Adrenal gland (tissue), 12 donors: ENCODE data around the gene VWA1. TPM values are rescaled to one million over a fixed set of nuclear protein-coding genes. Genes with fewer than 3 reads are reported as not detected.
"Not testable (repeated sequence)": the region's sequence is repeated elsewhere in the genome, so short reads cannot be mapped to it uniquely, and the experiment has no call there.

Experiments
- DNase-seq, 7 donors: peaks; one replicate each; pipeline ENCODE4 v3.0.0-alpha.2; 2019 to 2020
- H3K27ac ChIP-seq, 5 donors: fragments of 200-600 bp; sonication (generic) in 4 of 5; 1 replicate in 3 of 5; 2 replicates in 2 of 5; pipeline versions ENCODE4 v1.5.1 to v1.8.0; 2016 to 2020; ENCODE audit warnings: mild to moderate bottlenecking in 1 of 5
- H3K27me3 ChIP-seq: fragments of 200-600 bp; 2 replicates; pipeline ENCODE4 v1.8.0; 2021
- H3K36me3 ChIP-seq, 2 donors: fragments of 200-600 bp; replicated peaks in 1 of 2; 1 replicate in 1 of 2; 2 replicates in 1 of 2; pipeline versions ENCODE4 v1.5.1 to v1.8.0; 2018 to 2022
- H3K4me1 ChIP-seq, 2 donors: fragments of 200-600 bp; replicated peaks in 1 of 2; 1 replicate in 1 of 2; 2 replicates in 1 of 2; pipeline versions ENCODE4 v1.5.1 to v1.8.0; 2018 to 2021
- H3K4me3 ChIP-seq, 4 donors: fragments of 200-600 bp; sonication (generic) in 3 of 4; one replicate each; pipeline ENCODE4 v1.5.1; 2016 to 2018
- H3K9me3 ChIP-seq, 3 donors: fragments of 200-600 bp; sonication (generic) in 1 of 3; replicated peaks in 1 of 3; 1 replicate in 2 of 3; 2 replicates in 1 of 3; pipeline versions ENCODE4 v1.5.1 to v1.8.0; 2016 to 2021
- POLR2A ChIP-seq, 2 donors: fragments of 450-650 bp; IDR thresholded peaks; one replicate each; pipeline ENCODE4 v1.6.1; 2017; ENCODE audit warnings: antibody characterized with exemption in 2 of 2, mild to moderate bottlenecking in 2 of 2, moderate library complexity in 1 of 2
- WGBS, 4 donors: extraction: QIAGEN DNeasy Blood & Tissue Kit in 2 of 4; methylation state at CpG; one replicate each; pipeline versions ENCODE4 v1.1.5 to v1.1.7; 2013 to 2017; 5-methylcytosine and 5-hydroxymethylcytosine counted together
- intact Hi-C, 2 donors: fragments of 100-400 bp; cut with DNase I; formaldehyde crosslinking; loops; one replicate each; pipeline versions ENCODE4 v1.14.1 to v1.15.0; 2022 to 2023
- polyA plus RNA-seq, 3 donors: library from polyadenylated mRNA; stranded (reverse); fragments of 200-250 nt in 2 of 3; fragments of 350-450 nt in 1 of 3; fragmentation: Illumina TruSeq in 1 of 3; extraction: RNeasy Lipid Tissue Mini Kit (QIAGEN cat#74804) in 1 of 3; gene quantifications; one replicate each; pipeline ENCODE4 v1.2.3, GENCODE V29; 2013 to 2014
- total RNA-seq, 9 donors: library from RNA; depleted of rRNA in 4 of 9; stranded (reverse); fragments of >200 nt in 4 of 9; fragments of 120-200 nt in 1 of 9; fragmentation: NEBNext Ultra II Directional in 1 of 9; extraction: Animal tissue kit (Norgen Biotek cat#: 25700) in 1 of 9; gene quantifications; one replicate each; pipeline versions ENCODE4 v1.1.0 to v1.2.4, GENCODE V29; 2013 to 2023
- TF ChIP-seq, protein P1 (sequence below), 6 experiments: fragments of 450-650 bp in 4 of 6; fragments of 200-600 bp in 2 of 6; sonication (generic) in 1 of 6; IDR thresholded peaks; 1 replicate in 5 of 6; 2 replicates in 1 of 6; pipeline versions ENCODE4 v1.5.1 to v1.8.0; 2016 to 2021; ENCODE audit warnings: antibody characterized with exemption in 6 of 6, mild to moderate bottlenecking in 2 of 6, moderate library complexity in 1 of 6
- donor health status: healthy with polysubstance abuse.
- donor health status: Bipolar disorder and iron deficiency.
- donor health status: DM: yes; HTN: yes; CAD: no.
- donor health status: DM: no; HTN: no; CAD: no.
- donor health status: DM: no; HTN: no; CAD: no.
- donor health status: DM: yes; HTN: yes; CAD: no.

VWA1 gene
- total and polyA plus RNA-seq, 12 donors = 0.99 to 49.0 (median 29.3) TPM

DNA sequence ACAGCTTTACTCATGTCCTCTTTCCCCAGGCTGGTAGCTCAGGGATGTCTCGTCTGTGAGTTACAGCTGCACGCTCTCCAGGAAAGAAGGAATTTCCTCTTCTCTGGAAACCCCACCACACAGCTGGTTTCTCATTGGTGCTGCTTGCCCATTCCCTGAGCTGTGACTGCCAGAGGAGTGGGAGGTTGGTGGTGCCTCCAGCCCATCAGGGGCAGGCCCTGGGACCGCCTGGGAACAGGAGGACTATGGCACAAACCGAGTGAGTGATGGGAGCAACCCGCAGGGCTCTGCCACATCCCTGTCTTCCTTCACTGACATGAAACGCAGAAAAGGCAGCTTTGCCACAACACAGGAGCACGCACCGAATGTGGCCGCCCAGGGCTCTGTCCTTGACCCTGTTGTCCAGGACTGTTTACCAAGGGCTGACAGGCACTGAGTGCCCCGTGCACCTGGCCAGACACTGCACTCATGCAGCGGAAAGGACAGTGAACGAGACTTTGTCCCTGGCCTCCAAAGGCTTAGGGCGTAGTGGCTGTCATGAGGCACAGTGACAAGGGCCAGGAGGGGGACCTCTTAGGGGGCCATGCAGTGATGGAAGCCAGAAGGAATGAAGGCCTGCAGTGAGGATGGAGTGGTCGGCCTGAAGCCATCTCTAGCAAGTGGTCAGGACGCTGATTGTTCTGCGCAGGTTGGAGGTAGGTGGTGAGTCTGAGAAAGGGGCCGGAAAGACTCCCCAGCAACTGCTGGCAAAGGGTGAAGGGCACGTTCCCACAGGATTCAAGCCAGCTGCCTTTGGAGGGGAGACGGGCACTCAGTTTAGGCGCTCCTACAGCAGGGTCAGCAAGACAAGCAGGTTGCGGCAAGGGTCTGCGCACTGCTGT lies 34.7 kb upstream of the VWA1 start:
- H3K27me3 ChIP-seq = no peaks in the 10 kb centered on the region
- 55 to 66% (median 59%) methylated on average over 13 to 22 of the region's 22 CpGs for WGBS, 4 donors
- DNase-seq = peak in 3 of 7 donors; percentile 49 to 56 (median 54)
- peaks cover 0 to 75% of the 10 kb centered on the region in 2 donors for H3K36me3 ChIP-seq
- H3K9me3 ChIP-seq = no peaks in the 10 kb centered on the region
- peak overlapping the region in 4 of 5 donors; percentile 68 to 86 (median 80) for H3K27ac ChIP-seq
- intact Hi-C loops = no loop called here
- peak overlapping the region in 2 of 4 donors; percentile 60 to 88 for H3K4me3 ChIP-seq
- peaks cover 20 to 32% of the 10 kb centered on the region in 2 donors for H3K4me1 ChIP-seq
- TF ChIP-seq, protein P1, sequence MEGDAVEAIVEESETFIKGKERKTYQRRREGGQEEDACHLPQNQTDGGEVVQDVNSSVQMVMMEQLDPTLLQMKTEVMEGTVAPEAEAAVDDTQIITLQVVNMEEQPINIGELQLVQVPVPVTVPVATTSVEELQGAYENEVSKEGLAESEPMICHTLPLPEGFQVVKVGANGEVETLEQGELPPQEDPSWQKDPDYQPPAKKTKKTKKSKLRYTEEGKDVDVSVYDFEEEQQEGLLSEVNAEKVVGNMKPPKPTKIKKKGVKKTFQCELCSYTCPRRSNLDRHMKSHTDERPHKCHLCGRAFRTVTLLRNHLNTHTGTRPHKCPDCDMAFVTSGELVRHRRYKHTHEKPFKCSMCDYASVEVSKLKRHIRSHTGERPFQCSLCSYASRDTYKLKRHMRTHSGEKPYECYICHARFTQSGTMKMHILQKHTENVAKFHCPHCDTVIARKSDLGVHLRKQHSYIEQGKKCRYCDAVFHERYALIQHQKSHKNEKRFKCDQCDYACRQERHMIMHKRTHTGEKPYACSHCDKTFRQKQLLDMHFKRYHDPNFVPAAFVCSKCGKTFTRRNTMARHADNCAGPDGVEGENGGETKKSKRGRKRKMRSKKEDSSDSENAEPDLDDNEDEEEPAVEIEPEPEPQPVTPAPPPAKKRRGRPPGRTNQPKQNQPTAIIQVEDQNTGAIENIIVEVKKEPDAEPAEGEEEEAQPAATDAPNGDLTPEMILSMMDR (IDR thresholded peaks at IDR 0.05) = no peak
- peak in 1 of 2 donors; percentile 16 for TF ChIP-seq POLR2A (IDR thresholded peaks at IDR 0.05)

DNA sequence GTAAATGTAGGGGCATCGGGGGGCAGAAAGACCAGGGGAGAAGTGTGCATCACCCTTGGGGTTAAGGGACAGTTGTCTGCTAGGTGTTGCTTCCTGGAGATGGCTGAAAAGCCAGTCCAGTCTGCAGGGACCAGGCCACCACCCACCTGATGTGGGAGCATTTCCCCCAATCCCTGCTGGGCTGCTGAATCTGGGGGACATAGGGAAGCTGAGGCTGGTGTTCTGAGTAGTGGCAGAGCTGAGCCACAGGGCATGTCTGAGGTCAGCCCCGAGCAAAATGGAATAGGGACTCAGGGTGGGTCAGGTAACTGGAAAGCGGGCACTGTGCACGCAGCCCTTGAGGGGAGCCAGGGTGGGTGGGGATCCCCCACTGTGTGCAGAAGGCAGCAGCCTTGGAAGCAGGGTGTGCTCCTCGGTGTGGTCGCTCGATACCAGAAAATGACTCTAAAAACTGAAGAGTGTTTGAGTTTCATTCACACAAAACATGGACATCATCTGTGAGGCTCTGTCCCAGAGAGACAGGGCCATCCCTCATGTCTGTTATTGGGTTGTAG lies 34.0 kb upstream of the VWA1 start:
- peak overlapping the region in 3 of 5 donors; percentile 26 to 86 (median 68) for H3K27ac ChIP-seq
- WGBS, 4 donors = 74 to 81% (median 78%) methylated on average over 6 to 7 of the region's 7 CpGs
- peaks cover 0 to 68% of the 10 kb centered on the region in 2 donors for H3K36me3 ChIP-seq
- H3K4me3 ChIP-seq = no peak overlapping the region
- H3K9me3 ChIP-seq = no peaks in the 10 kb centered on the region
- TF ChIP-seq, protein P1 (IDR thresholded peaks at IDR 0.05) = no peak
- no peak for TF ChIP-seq POLR2A (IDR thresholded peaks at IDR 0.05)
- H3K4me1 ChIP-seq = peaks cover 27 to 39% of the 10 kb centered on the region in 2 donors
- no peaks in the 10 kb centered on the region for H3K27me3 ChIP-seq
- DNase-seq = no peak
- intact Hi-C loops = no loop called here

DNA sequence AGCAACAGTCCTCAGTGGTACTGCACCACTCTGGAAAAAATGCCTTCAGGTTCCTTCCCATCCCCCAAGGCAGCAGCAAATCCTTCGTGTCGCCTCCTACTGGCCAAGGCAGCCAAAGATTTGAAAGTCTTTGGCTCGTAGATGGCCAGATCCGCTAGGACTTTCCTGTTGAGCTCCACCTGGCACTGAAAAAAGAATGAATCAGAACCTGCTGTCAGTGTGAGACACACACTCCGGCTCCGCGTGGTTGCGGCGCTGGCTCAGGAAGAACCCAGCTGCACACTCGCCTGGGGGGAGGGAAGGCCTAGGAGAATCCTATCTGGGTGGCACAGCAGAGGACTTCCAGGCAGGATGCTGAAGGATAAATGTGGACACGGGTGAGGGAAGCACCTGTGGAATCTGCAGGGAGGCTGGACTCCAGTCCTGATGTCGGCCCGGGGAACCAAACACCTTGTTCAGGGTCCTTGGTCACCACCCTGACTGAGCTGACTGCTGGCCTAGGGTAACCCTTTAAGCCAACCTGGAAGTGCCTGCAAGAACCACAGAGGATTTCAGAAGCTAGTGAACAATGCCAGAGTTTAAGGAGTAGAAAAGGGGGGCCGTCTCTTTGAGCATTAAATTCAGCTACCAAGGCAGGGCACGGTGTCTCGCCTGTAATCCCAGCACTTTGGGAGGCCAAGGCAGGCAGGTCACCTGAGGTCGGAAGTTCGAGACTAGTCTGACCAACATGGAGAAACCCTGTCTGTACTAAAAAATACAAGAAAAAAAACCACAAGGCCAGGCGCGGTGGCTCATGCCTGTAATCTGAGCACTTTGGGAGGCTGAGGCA lies 33.2 kb upstream of the VWA1 start:
- 59 to 65% (median 62%) methylated on average over 20 of the region's 20 CpGs for WGBS, 4 donors
- H3K9me3 ChIP-seq = no peaks in the 10 kb centered on the region
- intact Hi-C loops = no loop called here
- H3K27ac ChIP-seq = peak overlapping the region in 2 of 5 donors; percentile 29 to 86
- H3K4me3 ChIP-seq = no peak overlapping the region
- peak in 6 of 7 donors; percentile 57 to 79 (median 64) for DNase-seq
- peaks cover 27 to 39% of the 10 kb centered on the region in 2 donors for H3K4me1 ChIP-seq
- TF ChIP-seq, protein P1 (IDR thresholded peaks at IDR 0.05) = peak in 5 of 6 experiments; percentile 12 to 52 (median 47)
- peak in 1 of 2 donors; percentile 22 for TF ChIP-seq POLR2A (IDR thresholded peaks at IDR 0.05)
- peaks cover 0 to 61% of the 10 kb centered on the region in 2 donors for H3K36me3 ChIP-seq
- no peaks in the 10 kb centered on the region for H3K27me3 ChIP-seq

DNA sequence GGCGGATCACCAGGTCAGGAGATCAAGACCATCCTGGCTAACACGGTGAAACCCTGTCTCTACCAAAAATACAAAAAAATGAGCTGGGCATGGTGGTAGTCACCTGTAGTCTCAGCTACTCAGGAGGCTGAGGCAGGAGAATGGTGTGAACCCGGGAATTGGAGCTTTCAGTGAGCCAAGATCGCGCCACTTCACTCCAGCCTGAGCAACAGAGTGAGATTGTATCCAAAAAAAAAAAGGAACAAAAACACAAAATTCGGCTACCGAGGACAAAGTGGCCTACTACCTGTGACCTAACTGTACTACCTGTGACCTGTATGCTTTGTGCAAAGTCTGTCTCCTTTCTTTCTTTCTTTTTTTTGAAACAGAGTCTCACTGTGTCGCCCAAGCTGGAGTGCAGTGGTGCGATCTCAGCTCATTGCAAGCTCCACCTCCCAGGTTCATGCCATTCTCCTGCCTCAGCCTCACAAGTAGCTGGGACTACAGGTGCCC lies 32.5 kb upstream of the VWA1 start:
- Histone ChIP-seq H3K4me1 (peaks cover 26 to 36% of the 10 kb centered on the region in 2 donors), H3K27ac (peak overlapping the region in 1 of 5 donors; percentile 29), H3K36me3 (peaks cover 0 to 54% of the 10 kb centered on the region in 2 donors)
- DNase-seq, H3K9me3 ChIP-seq, H3K27me3 ChIP-seq, intact Hi-C loops, H3K4me3 ChIP-seq: not testable (repeated sequence)
- WGBS, 4 donors = 85 to 90% (median 88%) methylated on average over 9 of the region's 9 CpGs
